ENCODE data around the gene TXNRD2. TPM values are rescaled to one million over a fixed set of nuclear protein-coding genes. Genes with fewer than 3 reads are reported as not detected.

TXNRD2 gene
- total RNA-seq, 1 experiment from 2014 or later: 19.7 TPM

GRCh38 chr22:19895160-19895849 is 46.3 kb downstream of the TXNRD2 start:
- Histone ChIP-seq H3K4me3 (replicated peaks in 1 of 2; ENCODE audit: low read depth in 1 of 2, low read length in 2 of 2) (no peak overlapping the region), H3K4me2 (ENCODE audit: low read length) (no peak overlapping the region), H2AFZ (ENCODE audit: low read depth, low read length, poor library complexity, severe bottlenecking) (no peak overlapping the region), H4K20me1 (ENCODE audit: insufficient read depth) (no peaks in the 10 kb centered on the region), H3K27ac (ENCODE audit: low read depth, low read length) (no peak overlapping the region), H3K79me2 (ENCODE audit: insufficient read depth, low read length) (no peaks in the 10 kb centered on the region), H3K9me2 (ENCODE audit: insufficient read depth) (no peaks in the 10 kb centered on the region), H3K9me3 (ENCODE audit: control insufficient read depth in 1 of 2, insufficient read depth in 1 of 2, low read depth in 1 of 2, low read length in 2 of 2) (no peaks in the 10 kb centered on the region), H3K36me3 (ENCODE audit: control insufficient read depth in 1 of 2, insufficient read depth in 2 of 2, low read length in 2 of 2) (no peaks in the 10 kb centered on the region), H3K27me3 (ENCODE audit: insufficient read depth, low read length) (no peaks in the 10 kb centered on the region), H3K9ac (ENCODE audit: low read length) (no peak overlapping the region), H3K4me1 (ENCODE audit: control insufficient read depth in 1 of 2, insufficient read depth in 2 of 2, low read length in 2 of 2) (peaks cover 17 to 33% of the 10 kb centered on the region in 2 experiments)
- POLR2A ChIA-PET: no interaction called here
- CTCF ChIA-PET: no interaction called here
- TF ChIP-seq EZH2phosphoT487 (IDR thresholded peaks at IDR 0.05; ENCODE audit: borderline replicate concordance) (no peak), CBX3 (IDR thresholded peaks at IDR 0.05; ENCODE audit: low read depth) (no peak), EGR1 (IDR thresholded peaks at IDR 0.05; ENCODE audit: low read depth) (no peak), POLR2AphosphoS5 (IDR thresholded peaks at IDR 0.05; ENCODE audit: low read depth, low read length) (no peak), EZH2 (IDR thresholded peaks at IDR 0.05) (no peak), REST (IDR thresholded peaks at IDR 0.05; ENCODE audit: low read depth) (no peak), SIN3A (IDR thresholded peaks at IDR 0.05; ENCODE audit: low read depth) (no peak)
- ATAC-seq (no peak), DNase-seq (ENCODE audit: low read depth, low spot score) (no peak)
- intact Hi-C loops (cut with micrococcal nuclease): no loop called here
- no TSS peak for BruUV-seq (replicated peaks)
- RAD21 ChIA-PET (ENCODE audit: low non-redundant PET in 1 of 2, low total read pairs in 2 of 2, uncharacterized antibody in 2 of 2, unreplicated experiment in 2 of 2): no interaction called here

All from HCT116 (cell line).